Amygdala (tissue), 56 donors: ENCODE data around the gene PGA3.
"Not testable (repeated sequence)": the region's sequence is repeated elsewhere in the genome, so short reads cannot be mapped to it uniquely, and the experiment has no call there.

ENCODE experiments used
- DNase-seq, 56 donors: peaks; one replicate each; lab custom pipeline; 2025; lab: John Stamatoyannopoulos, UW

The PGA3 gene

GRCh38 chr11:61202950-61203746, at the start of gene PGA3:
Gene PGA3 (plus strand): TSS chr11:61203515. CDS start chr11:61203565, 50 bp downstream.
- not testable (repeated sequence) for DNase-seq

GRCh38 chr11:61153593-61154095, 49.7 kb upstream of the PGA3 start:
- DNase-seq = no peak

GRCh38 chr11:61154528-61154927, 48.8 kb upstream of the PGA3 start:
- no peak for DNase-seq

GRCh38 chr11:61155312-61155711, 48.0 kb upstream of the PGA3 start:
- DNase-seq = no peak

GRCh38 chr11:61155741-61156140, 47.6 kb upstream of the PGA3 start:
- DNase-seq = no peak

- no peak for DNase-seq
These were observed 45.6 kb upstream of the PGA3 start for GRCh38 chr11:61157743-61158142.

- no peak for DNase-seq
These were observed 44.5 kb upstream of the PGA3 start for GRCh38 chr11:61158691-61159381.

GRCh38 chr11:61160487-61161189, 42.7 kb upstream of the PGA3 start:
- peak in 2 of 56 donors; percentile 13 to 54 for DNase-seq

- peak in 55 of 56 donors; percentile 42 to 98 (median 85) for DNase-seq
These were observed 41.9 kb upstream of the PGA3 start, which contains the start of gene VPS37C for GRCh38 chr11:61161190-61162091. Gene VPS37C (minus strand): TSS chr11:61161426. CDS start chr11:61138829, 22,597 bp downstream.

GRCh38 chr11:61162092-61162941, 41.0 kb upstream of the PGA3 start:
- peak in 17 of 56 donors; percentile 13 to 55 (median 25) for DNase-seq

- no peak for DNase-seq
These were observed 40.3 kb upstream of the PGA3 start for GRCh38 chr11:61163021-61163420.

- peak in 1 of 56 donors; percentile 16 for DNase-seq
These were observed 39.4 kb upstream of the PGA3 start for GRCh38 chr11:61163714-61164605.

GRCh38 chr11:61164606-61165424, 38.5 kb upstream of the PGA3 start:
- DNase-seq = no peak

- not testable (repeated sequence) for DNase-seq
These were observed 37.5 kb upstream of the PGA3 start for GRCh38 chr11:61165785-61166184.

- DNase-seq = not testable (repeated sequence)
These were observed 37.0 kb upstream of the PGA3 start for GRCh38 chr11:61166331-61166730.

GRCh38 chr11:61168042-61168688, 35.1 kb upstream of the PGA3 start:
- no peak for DNase-seq
